Amygdala (tissue), 56 donors: Measurements from ENCODE around the gene HDAC6.
"Not testable (repeated sequence)": the region's sequence is repeated elsewhere in the genome, so short reads cannot be mapped to it uniquely, and the experiment has no call there.

Source experiments
- DNase-seq, 56 donors: peaks; one replicate each; lab custom pipeline; 2025; lab: John Stamatoyannopoulos, UW

HDAC6 gene

GRCh38 chrX:48864210-48864609 lies 62.3 kb downstream of the HDAC6 start:
- DNase-seq = no peak

DNA sequence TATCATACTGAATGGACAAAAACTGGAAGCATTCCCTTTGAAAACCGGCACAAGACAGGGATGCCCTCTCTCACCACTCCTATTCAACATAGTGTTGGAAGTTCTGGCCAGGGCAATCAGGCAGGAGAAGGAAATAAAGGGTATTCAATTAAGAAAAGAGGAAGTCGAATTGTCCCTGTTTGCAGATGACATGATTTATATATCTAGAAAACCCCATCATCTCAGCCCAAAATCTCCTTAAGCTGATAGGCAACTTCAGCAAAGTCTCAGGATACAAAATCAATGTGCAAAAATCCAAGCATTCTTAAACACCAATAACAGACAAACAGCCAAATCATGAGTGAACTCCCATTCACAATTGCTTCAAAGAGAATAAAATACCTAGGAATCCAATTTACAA lies 70.2 kb downstream of the HDAC6 start:
- not testable (repeated sequence) for DNase-seq
